DOHH2 (cell line): ENCODE measurements around the gene BTG1.

Source experiments
- H3F3A ChIP-seq: fragments of 200-600 bp; sonication (generic), shearing (Covaris generic); 2 replicates; pipeline ENCODE4 v1.6.0; 2016; ENCODE audit warnings: antibody characterized with exemption, mild to moderate bottlenecking; ENCODE audit not compliant: control insufficient read depth, insufficient read depth
- H3K27ac ChIP-seq: fragments of 200-600 bp; sonication (generic); 2 replicates; pipeline ENCODE4 v1.5.1; 2014; ENCODE audit warnings: low read depth, mild to moderate bottlenecking, low read length, moderate library complexity
- H3K27me3 ChIP-seq: fragments of 200-600 bp; sonication (generic); 2 replicates; pipeline ENCODE4 v1.6.1; 2014; ENCODE audit warnings: mild to moderate bottlenecking, low read length, mixed read lengths; ENCODE audit not compliant: control insufficient read depth
- H3K36me3 ChIP-seq: fragments of 200-600 bp; sonication (generic); 2 replicates; pipeline ENCODE4 v1.6.1; 2014; ENCODE audit warnings: mild to moderate bottlenecking, low read length, moderate library complexity, mixed read lengths; ENCODE audit not compliant: control insufficient read depth
- H3K4me1 ChIP-seq: fragments of 200-600 bp; sonication (generic); 2 replicates; pipeline ENCODE4 v1.6.1; 2014; ENCODE audit warnings: mild to moderate bottlenecking, low read length, mixed read lengths; ENCODE audit not compliant: control insufficient read depth
- H3K4me2 ChIP-seq: fragments of 200-600 bp; sonication (generic); 2 replicates; pipeline ENCODE4 v1.6.0; 2014; ENCODE audit warnings: mild to moderate bottlenecking, low read length, moderate library complexity
- H3K4me3 ChIP-seq: fragments of 200-600 bp; sonication (generic); 2 replicates; pipeline ENCODE4 v1.5.1; 2014; ENCODE audit warnings: mild to moderate bottlenecking, low read length, mixed read lengths
- H3K79me2 ChIP-seq: fragments of 200-600 bp; sonication (generic); 2 replicates; pipeline ENCODE4 v1.6.1; 2014; ENCODE audit warnings: mild to moderate bottlenecking, low read length, mixed read lengths; ENCODE audit not compliant: control insufficient read depth
- H3K9me2 ChIP-seq: fragments of 200-600 bp; sonication (generic); replicated peaks from 2 replicates; pipeline ENCODE4 v1.6.1; 2014; ENCODE audit warnings: mild to moderate bottlenecking, low read length, mixed read lengths; ENCODE audit not compliant: control insufficient read depth
- H3K9me3 ChIP-seq: fragments of 200-600 bp; sonication (generic); 2 replicates; pipeline ENCODE4 v1.6.1; 2014; ENCODE audit warnings: antibody characterized with exemption, low read length, mixed read lengths; ENCODE audit not compliant: control insufficient read depth, insufficient read depth
- H4K20me1 ChIP-seq: fragments of 200-600 bp; sonication (generic); 2 replicates; pipeline ENCODE4 v1.6.0; 2014; ENCODE audit warnings: low read depth, mild to moderate bottlenecking, antibody characterized with exemption, low read length, moderate library complexity; ENCODE audit not compliant: control insufficient read depth, insufficient read depth
- CTCF ChIP-seq: fragments of 200-600 bp; sonication (generic); IDR thresholded peaks from one replicate; pipeline ENCODE4 v1.5.1; 2014; ENCODE audit warnings: antibody characterized with exemption, mild to moderate bottlenecking, low read depth, low read length; ENCODE audit not compliant: poor library complexity, severe bottlenecking
- EZH2phosphoT487 ChIP-seq: fragments of 200-600 bp; sonication (generic); IDR thresholded peaks from 2 replicates; pipeline ENCODE4 v1.6.1; 2017; ENCODE audit warnings: borderline replicate concordance, mild to moderate bottlenecking, antibody characterized with exemption, low read length, moderate library complexity, mixed read lengths

BTG1 gene

DNA sequence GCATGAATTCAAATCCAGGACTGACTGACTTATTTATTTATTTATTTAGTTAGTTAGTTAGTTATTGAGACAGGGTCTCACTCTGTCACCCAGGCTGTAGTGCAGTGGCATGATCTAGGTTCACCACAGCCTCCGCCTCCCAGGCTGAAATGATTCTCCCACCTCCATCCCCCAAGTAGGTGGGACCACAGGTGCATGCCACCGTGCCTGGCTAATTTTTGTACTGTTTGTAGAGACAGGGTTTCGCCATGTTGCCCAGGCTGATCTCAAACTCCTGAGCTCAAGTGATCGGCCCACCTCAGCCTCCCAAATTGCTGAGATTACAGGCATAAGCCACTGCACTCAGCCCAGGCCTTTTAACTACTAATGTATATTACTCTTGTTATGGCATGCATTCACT lies 36.0 kb downstream of the BTG1 start:
- no peak for TF ChIP-seq EZH2phosphoT487
- TF ChIP-seq CTCF = no peak
- Histone ChIP-seq H3K27ac (no peak overlapping the region), H3K79me2 (0 out of 2 replicates have a peak, but pooled peaks cover under 1% of the 10 kb centered on the region), H3K4me2 (no peak overlapping the region), H3K9me3 (no peaks in the 10 kb centered on the region), H3K4me1 (no peaks in the 10 kb centered on the region), H3K36me3 (no peaks in the 10 kb centered on the region), H3K27me3 (no peaks in the 10 kb centered on the region), H3F3A (no peaks in the 10 kb centered on the region), H4K20me1 (no peaks in the 10 kb centered on the region), H3K4me3 (no peak overlapping the region), H3K9me2 (no peaks in the 10 kb centered on the region)

GRCh38 chr12:92108651-92109050 lies 37.0 kb downstream of the BTG1 start:
- Histone ChIP-seq H3F3A (no peaks in the 10 kb centered on the region), H3K36me3 (no peaks in the 10 kb centered on the region), H3K4me3 (no peak overlapping the region), H3K9me2 (no peaks in the 10 kb centered on the region), H3K79me2 (no peaks in the 10 kb centered on the region), H3K27ac (no peak overlapping the region), H3K4me1 (no peaks in the 10 kb centered on the region), H3K4me2 (no peak overlapping the region), H4K20me1 (no peaks in the 10 kb centered on the region), H3K27me3 (no peaks in the 10 kb centered on the region), H3K9me3 (no peaks in the 10 kb centered on the region)
- TF ChIP-seq EZH2phosphoT487 = no peak
- no peak for TF ChIP-seq CTCF

- Histone ChIP-seq H3K9me3 (no peaks in the 10 kb centered on the region), H3F3A (no peaks in the 10 kb centered on the region), H4K20me1 (no peaks in the 10 kb centered on the region), H3K4me3 (no peak overlapping the region), H3K79me2 (no peaks in the 10 kb centered on the region), H3K27ac (no peak overlapping the region), H3K4me1 (no peaks in the 10 kb centered on the region), H3K27me3 (no peaks in the 10 kb centered on the region), H3K9me2 (no peaks in the 10 kb centered on the region), H3K36me3 (no peaks in the 10 kb centered on the region), H3K4me2 (no peak overlapping the region)
- TF ChIP-seq CTCF = no peak
- TF ChIP-seq EZH2phosphoT487 = no peak
Measured at GRCh38 chr12:92107621-92108131, 38.0 kb downstream of the BTG1 start.

DNA sequence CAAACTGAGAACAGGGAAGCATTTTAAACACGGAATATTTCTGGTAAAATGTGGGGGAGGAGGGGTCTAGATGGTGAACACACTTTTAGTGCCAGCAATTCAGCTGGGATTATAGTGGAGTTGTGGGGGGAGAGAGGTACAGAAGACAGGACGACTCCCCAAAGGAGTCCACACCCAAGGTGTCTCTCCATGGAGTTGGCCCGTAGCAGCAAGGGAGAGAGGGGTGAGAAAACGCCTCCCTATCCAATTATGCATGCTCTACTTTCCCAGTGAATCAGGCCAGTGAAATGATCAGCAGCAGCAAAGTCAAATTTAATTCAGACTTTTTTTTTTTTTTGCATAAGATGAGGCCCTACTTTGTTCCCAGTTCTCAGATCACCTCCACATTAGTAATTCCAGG lies 38.6 kb downstream of the BTG1 start:
- no peak overlapping the region for H3K4me2 ChIP-seq
- TF ChIP-seq EZH2phosphoT487 (no peak), CTCF (no peak)
- no peaks in the 10 kb centered on the region for H3K4me1 ChIP-seq

More for the DNA sequence above, 38.6 kb downstream of the BTG1 start:
- no peaks in the 10 kb centered on the region for H3K27me3 ChIP-seq
- no peaks in the 10 kb centered on the region for H3K79me2 ChIP-seq
- no peaks in the 10 kb centered on the region for H3K9me3 ChIP-seq
- H3K27ac ChIP-seq = no peak overlapping the region
- no peaks in the 10 kb centered on the region for H3K36me3 ChIP-seq
- no peaks in the 10 kb centered on the region for H3K9me2 ChIP-seq
- no peaks in the 10 kb centered on the region for H4K20me1 ChIP-seq
- no peaks in the 10 kb centered on the region for H3F3A ChIP-seq
- no peak overlapping the region for H3K4me3 ChIP-seq
